Keratinocyte (primary cell): ENCODE measurements around the gene EXD3. TPM values are rescaled to one million over a fixed set of nuclear protein-coding genes. Genes with fewer than 3 reads are reported as not detected.

ENCODE experiments used
- DNase-seq: peaks from one replicate; pipeline ENCODE4 v3.0.0-alpha.2; 2011; ENCODE audit warnings: low read depth, missing footprints, low spot score
- FAIRE-seq: peaks from 2 replicates; lab custom pipeline; 2011; peaks lifted over from hg19 to GRCh38; lab: Jason Lieb, UNC
- H2AFZ ChIP-seq: 2 replicates; pipeline ENCODE4 v1.6.0; 2012; ENCODE audit warnings: low read length, control low read depth, inconsistent platforms; ENCODE audit not compliant: control insufficient read depth
- H3K27ac ChIP-seq: 2 replicates; pipeline ENCODE4 v1.5.1; 2011; ENCODE audit warnings: low read length; ENCODE audit not compliant: control insufficient read depth, insufficient read depth
- H3K27me3 ChIP-seq: 3 replicates; pipeline ENCODE4 v1.6.0; 2011; ENCODE audit warnings: low read length; ENCODE audit not compliant: control insufficient read depth, insufficient read depth; ENCODE audit errors: extremely low read depth
- H3K36me3 ChIP-seq, 2 experiments: 2 replicates in 1 of 2; 3 replicates in 1 of 2; pipeline ENCODE4 v1.5.1; 2011; ENCODE audit warnings: low read length in 2 of 2, mild to moderate bottlenecking in 1 of 2; ENCODE audit not compliant: control insufficient read depth in 2 of 2, insufficient read depth in 2 of 2; ENCODE audit errors: extremely low read depth in 1 of 2
- H3K4me1 ChIP-seq: 3 replicates; pipeline ENCODE4 v1.5.1; 2011; ENCODE audit warnings: low read length; ENCODE audit not compliant: control insufficient read depth, insufficient read depth; ENCODE audit errors: extremely low read depth
- H3K4me2 ChIP-seq: 3 replicates; pipeline ENCODE4 v1.6.0; 2011; ENCODE audit warnings: low read depth, low read length; ENCODE audit not compliant: control insufficient read depth, insufficient read depth; ENCODE audit errors: extremely low read depth
- H3K4me3 ChIP-seq, 3 experiments: fragments of 200-600 bp in 1 of 3; sonication (generic) in 1 of 3; 2 replicates in 2 of 3; 3 replicates in 1 of 3; pipeline ENCODE4 v1.5.1; 2011 to 2016; ENCODE audit warnings: low read length in 3 of 3, mild to moderate bottlenecking in 3 of 3, control low read depth in 2 of 3, inconsistent platforms in 1 of 3, low read depth in 1 of 3, mixed read lengths in 1 of 3, mixed run types in 1 of 3, moderate library complexity in 1 of 3; ENCODE audit not compliant: control insufficient read depth in 2 of 3, insufficient read depth in 2 of 3; ENCODE audit errors: extremely low read depth in 1 of 3
- H3K79me2 ChIP-seq: 2 replicates; pipeline ENCODE4 v1.6.0; 2012; ENCODE audit warnings: low read length; ENCODE audit not compliant: control insufficient read depth, insufficient read depth
- H3K9ac ChIP-seq: 3 replicates; pipeline ENCODE4 v1.6.0; 2011; ENCODE audit warnings: low read length; ENCODE audit not compliant: control insufficient read depth, insufficient read depth; ENCODE audit errors: extremely low read depth
- H3K9me1 ChIP-seq: 3 replicates; pipeline ENCODE4 v1.6.0; 2011; ENCODE audit warnings: low read length; ENCODE audit not compliant: control insufficient read depth, insufficient read depth; ENCODE audit errors: extremely low read depth
- H3K9me3 ChIP-seq: 2 replicates; pipeline ENCODE4 v1.5.1; 2012; ENCODE audit warnings: low read depth, low read length; ENCODE audit not compliant: control insufficient read depth
- H4K20me1 ChIP-seq: 3 replicates; pipeline ENCODE4 v1.6.0; 2011; ENCODE audit warnings: low read length; ENCODE audit not compliant: control insufficient read depth, insufficient read depth; ENCODE audit errors: extremely low read depth
- CTCF ChIP-seq, 3 experiments: IDR thresholded peaks in 1 of 3; conservative IDR thresholded peaks in 1 of 3; optimal IDR thresholded peaks in 1 of 3; 2 replicates in 2 of 3; 3 replicates in 1 of 3; pipeline versions ENCODE3 to v1.5.1; 2011; ENCODE audit warnings: low read length in 3 of 3, mild to moderate bottlenecking in 3 of 3, moderate library complexity in 2 of 3, control low read depth in 1 of 3, inconsistent platforms in 1 of 3; ENCODE audit not compliant: insufficient read depth in 2 of 3; ENCODE audit errors: extremely low read depth in 1 of 3
- EZH2 ChIP-seq: IDR thresholded peaks from one replicate; pipeline ENCODE4 v1.6.1; 2012; ENCODE audit warnings: inconsistent platforms, mild to moderate bottlenecking, low read length, moderate library complexity
- dilution Hi-C: fragments of 300-500 bp; cut with MboI; formaldehyde crosslinking; loops from one replicate; pipeline ENCODE4 v1.7.0; 2020; ENCODE audit warnings: low sequenced_read_pairs; ENCODE audit not compliant: extremely low pct_ligation_motif_present
- polyA plus RNA-seq, 5 experiments: library from polyadenylated mRNA; depleted of rRNA in 3 of 5; stranded (reverse) in 3 of 5; stranded (forward) in 1 of 5; unstranded in 1 of 5; fragments of >200 nt; gene quantifications; 1 replicate in 1 of 5; 2 replicates in 3 of 5; 3 replicates in 1 of 5; pipeline versions ENCODE4 v1.2.1 to v1.2.3, GENCODE V29; 2011 to 2012; ENCODE audit warnings: missing spikeins in 2 of 5, low read depth in 1 of 5, low replicate concordance in 1 of 5

EXD3 gene
- polyA plus RNA-seq, 1 donor (not counting 4 experiments of a cell fraction or from before 2014, with no cell fraction given), result 1.5 TPM

- DNase-seq, result no peak
- peaks cover 4% of the 10 kb centered on the region for H3K79me2 ChIP-seq
- peaks cover 19% of the 10 kb centered on the region for H3K4me1 ChIP-seq
- FAIRE-seq, result no peak
- H3K36me3 ChIP-seq, result peaks cover 23 to 28% of the 10 kb centered on the region in 2 experiments
- H3K4me3 ChIP-seq, result no peak overlapping the region
- no peak overlapping the region for H3K9ac ChIP-seq
- H3K9me3 ChIP-seq, result no peaks in the 10 kb centered on the region
- no peak overlapping the region for H3K27ac ChIP-seq
- H3K9me1 ChIP-seq, result no peaks in the 10 kb centered on the region
- no peak for TF ChIP-seq EZH2
- TF ChIP-seq CTCF (optimal IDR thresholded peaks at IDR 0.05 in 1 of 3, IDR thresholded peaks at IDR 0.05 in 1 of 3, conservative IDR thresholded peaks at IDR 0.05 in 1 of 3; ENCODE audit: extremely low read depth in 1 of 3, insufficient read depth in 2 of 3, low read length in 3 of 3), result no peak
- H3K27me3 ChIP-seq, result no peaks in the 10 kb centered on the region
- dilution Hi-C loops, result no loop called here
- no peak overlapping the region for H3K4me2 ChIP-seq
- no peak overlapping the region for H2AFZ ChIP-seq
- H4K20me1 ChIP-seq, result peaks cover 12% of the 10 kb centered on the region
Observed at GRCh38 chr9:137271696-137272076, 151.3 kb downstream of the EXD3 start.

GRCh38 chr9:137270929-137271695 lies 151.8 kb downstream of the EXD3 start:
- peaks cover 19% of the 10 kb centered on the region for H3K4me1 ChIP-seq
- no peak overlapping the region for H3K4me2 ChIP-seq
- peaks cover 12% of the 10 kb centered on the region for H4K20me1 ChIP-seq
- no peak overlapping the region for H3K27ac ChIP-seq
- no peak for DNase-seq
- H3K27me3 ChIP-seq, result no peaks in the 10 kb centered on the region
- no peak for TF ChIP-seq EZH2
- no peak for TF ChIP-seq CTCF (optimal IDR thresholded peaks at IDR 0.05 in 1 of 3, IDR thresholded peaks at IDR 0.05 in 1 of 3, conservative IDR thresholded peaks at IDR 0.05 in 1 of 3; ENCODE audit: extremely low read depth in 1 of 3, insufficient read depth in 2 of 3, low read length in 3 of 3)
- H3K9me1 ChIP-seq, result no peaks in the 10 kb centered on the region
- H3K4me3 ChIP-seq, result no peak overlapping the region
- dilution Hi-C loops, result no loop called here
- peaks cover 4% of the 10 kb centered on the region for H3K79me2 ChIP-seq
- FAIRE-seq, result no peak
- H2AFZ ChIP-seq, result no peak overlapping the region
- peaks cover 27 to 33% of the 10 kb centered on the region in 2 experiments for H3K36me3 ChIP-seq
- no peak overlapping the region for H3K9ac ChIP-seq
- no peaks in the 10 kb centered on the region for H3K9me3 ChIP-seq
